HG03135 (cell line): ENCODE measurements around the gene CLEC16A.

Experiments used
- ATAC-seq: cut with Tn5 transposase; IDR thresholded peaks from one replicate; pipeline ENCODE4 v1.9.1; 2021; ENCODE audit warnings: mild to moderate bottlenecking, moderate library complexity; ENCODE audit not compliant: unreplicated experiment

Gene CLEC16A

GRCh38 chr16:10987361-10988163 is 43.2 kb downstream of the CLEC16A start:
- ATAC-seq, result no peak

GRCh38 chr16:10988164-10988803 is 43.9 kb downstream of the CLEC16A start:
- peak; percentile 53 for ATAC-seq

- ATAC-seq, result no peak
Observed at GRCh38 chr16:10988879-10989278, 44.5 kb downstream of the CLEC16A start.

- ATAC-seq, result no peak
Observed at GRCh38 chr16:10989559-10989958, 45.2 kb downstream of the CLEC16A start.

- ATAC-seq, result no peak
Observed at GRCh38 chr16:10990378-10990777, 46.0 kb downstream of the CLEC16A start.

GRCh38 chr16:10992112-10992511 is 47.7 kb downstream of the CLEC16A start:
- ATAC-seq, result no peak

- ATAC-seq, result no peak
Observed at GRCh38 chr16:10992797-10993196, 48.4 kb downstream of the CLEC16A start.

GRCh38 chr16:10993649-10994048 is 49.3 kb downstream of the CLEC16A start:
- ATAC-seq, result no peak

GRCh38 chr16:10994571-10994970 is 50.2 kb downstream of the CLEC16A start:
- ATAC-seq, result no peak

- ATAC-seq, result no peak
Observed at GRCh38 chr16:10995565-10995964, 51.2 kb downstream of the CLEC16A start.

- no peak for ATAC-seq
Observed at GRCh38 chr16:10997485-10997884, 53.1 kb downstream of the CLEC16A start.

GRCh38 chr16:10999300-10999699 is 54.9 kb downstream of the CLEC16A start:
- no peak for ATAC-seq

- no peak for ATAC-seq
Observed at GRCh38 chr16:11001611-11002010, 57.2 kb downstream of the CLEC16A start.

GRCh38 chr16:11003141-11003540 is 58.8 kb downstream of the CLEC16A start:
- no peak for ATAC-seq

- ATAC-seq, result no peak
Observed at GRCh38 chr16:11004351-11004750, 60.0 kb downstream of the CLEC16A start.

- ATAC-seq, result no peak
Observed at GRCh38 chr16:11004973-11005610, 60.7 kb downstream of the CLEC16A start.

- ATAC-seq, result no peak
Observed at GRCh38 chr16:11005611-11005975, 61.2 kb downstream of the CLEC16A start.

GRCh38 chr16:11006656-11007055 is 62.3 kb downstream of the CLEC16A start:
- no peak for ATAC-seq

GRCh38 chr16:11007714-11008280 is 63.4 kb downstream of the CLEC16A start:
- no peak for ATAC-seq

- ATAC-seq, result no peak
Observed at GRCh38 chr16:11009027-11009755, 64.8 kb downstream of the CLEC16A start.
